Adrenal gland (tissue), 5 donors: ENCODE measurements around the gene ISCU.

ENCODE experiments used
- POLR2A ChIP-seq, 2 donors: fragments of 450-650 bp; IDR thresholded peaks; one replicate each; pipeline ENCODE4 v1.6.1; 2017; ENCODE audit warnings: antibody characterized with exemption in 2 of 2, mild to moderate bottlenecking in 2 of 2, moderate library complexity in 1 of 2
- TF ChIP-seq, protein P1 (sequence below), 6 experiments: fragments of 450-650 bp in 4 of 6; fragments of 200-600 bp in 2 of 6; sonication (generic) in 1 of 6; IDR thresholded peaks; 1 replicate in 5 of 6; 2 replicates in 1 of 6; pipeline versions ENCODE4 v1.5.1 to v1.8.0; 2016 to 2021; ENCODE audit warnings: antibody characterized with exemption in 6 of 6, mild to moderate bottlenecking in 2 of 6, moderate library complexity in 1 of 6
- donor health status: DM: no; HTN: no; CAD: no.

DNA sequence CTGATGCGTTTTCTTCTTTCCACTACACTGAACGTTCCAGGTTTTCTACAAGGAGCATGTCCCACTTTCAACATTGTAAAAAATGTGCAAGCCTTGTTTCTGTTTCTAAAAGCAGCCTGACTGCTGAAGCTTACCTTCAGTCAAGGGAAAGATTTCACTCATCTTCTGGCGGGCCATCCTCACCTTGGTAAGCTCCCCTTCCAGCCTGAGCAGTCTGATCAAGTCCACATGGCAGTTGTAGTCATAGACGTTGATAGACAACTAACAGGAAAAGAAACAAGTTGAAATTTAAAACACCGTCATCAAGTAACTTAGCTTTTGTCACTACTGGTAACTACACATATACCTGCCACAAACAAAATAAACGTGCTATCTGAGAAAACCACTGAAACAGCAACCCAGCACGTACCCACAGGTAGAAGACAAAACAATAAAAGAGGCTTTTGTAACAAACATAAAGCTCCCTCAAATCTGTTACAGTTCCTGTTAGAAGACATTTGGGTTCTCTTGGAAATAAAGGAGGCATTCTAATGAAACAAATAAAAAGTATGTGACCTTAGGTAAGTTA, 13.4 kb upstream of the ISCU start:
- TF ChIP-seq, protein P1, sequence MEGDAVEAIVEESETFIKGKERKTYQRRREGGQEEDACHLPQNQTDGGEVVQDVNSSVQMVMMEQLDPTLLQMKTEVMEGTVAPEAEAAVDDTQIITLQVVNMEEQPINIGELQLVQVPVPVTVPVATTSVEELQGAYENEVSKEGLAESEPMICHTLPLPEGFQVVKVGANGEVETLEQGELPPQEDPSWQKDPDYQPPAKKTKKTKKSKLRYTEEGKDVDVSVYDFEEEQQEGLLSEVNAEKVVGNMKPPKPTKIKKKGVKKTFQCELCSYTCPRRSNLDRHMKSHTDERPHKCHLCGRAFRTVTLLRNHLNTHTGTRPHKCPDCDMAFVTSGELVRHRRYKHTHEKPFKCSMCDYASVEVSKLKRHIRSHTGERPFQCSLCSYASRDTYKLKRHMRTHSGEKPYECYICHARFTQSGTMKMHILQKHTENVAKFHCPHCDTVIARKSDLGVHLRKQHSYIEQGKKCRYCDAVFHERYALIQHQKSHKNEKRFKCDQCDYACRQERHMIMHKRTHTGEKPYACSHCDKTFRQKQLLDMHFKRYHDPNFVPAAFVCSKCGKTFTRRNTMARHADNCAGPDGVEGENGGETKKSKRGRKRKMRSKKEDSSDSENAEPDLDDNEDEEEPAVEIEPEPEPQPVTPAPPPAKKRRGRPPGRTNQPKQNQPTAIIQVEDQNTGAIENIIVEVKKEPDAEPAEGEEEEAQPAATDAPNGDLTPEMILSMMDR (IDR thresholded peaks at IDR 0.05): no peak
- no peak for TF ChIP-seq POLR2A (IDR thresholded peaks at IDR 0.05)
